Measurements from ENCODE around the gene UBL4B. TPM values are rescaled to one million over a fixed set of nuclear protein-coding genes. Genes with fewer than 3 reads are reported as not detected.

UBL4B gene, protein sequence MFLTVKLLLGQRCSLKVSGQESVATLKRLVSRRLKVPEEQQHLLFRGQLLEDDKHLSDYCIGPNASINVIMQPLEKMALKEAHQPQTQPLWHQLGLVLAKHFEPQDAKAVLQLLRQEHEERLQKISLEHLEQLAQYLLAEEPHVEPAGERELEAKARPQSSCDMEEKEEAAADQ
- not detected for polyA plus RNA-seq (2013, experiment 1 of 2)
- not detected for polyA plus RNA-seq (2013, experiment 2 of 2)

GRCh38 chr1:110112143-110112542, at the start of gene UBL4B:
UBL4B (plus strand) TSS chr1:110112443; CDS start chr1:110112535, 92 bp downstream.
- Histone ChIP-seq H2AK5ac (ENCODE audit: low read length, severe bottlenecking) (no peak within 1 kb of the TSS), H3K23ac (ENCODE audit: low read length in 2 of 2) (peak within 1 kb of the TSS in 1 of 2 experiments; percentile 9), H3K79me1 (replicated peaks; ENCODE audit: low read length, poor library complexity, severe bottlenecking) (no peaks in the 10 kb centered on the region), H4K8ac (ENCODE audit: low read length) (no peak within 1 kb of the TSS), H3K9me3 (ENCODE audit: control insufficient read depth, low read length) (no peaks in the 10 kb centered on the region), H3K36me3 (ENCODE audit: control insufficient read depth in 1 of 2, insufficient read depth in 2 of 2, low read depth in 1 of 2, low read length in 2 of 2) (no peaks in the 10 kb centered on the region), H2BK12ac (ENCODE audit: low read length in 2 of 2) (no peak within 1 kb of the TSS), H3K4me1 (ENCODE audit: control insufficient read depth, insufficient read depth, low read depth, low read length) (no peaks in the 10 kb centered on the region), H3K4me3 (ENCODE audit: insufficient read depth in 1 of 2, low read depth in 1 of 2, low read length in 2 of 2) (no peak within 1 kb of the TSS), H3K9ac (ENCODE audit: low read length) (no peak within 1 kb of the TSS), H2BK15ac (ENCODE audit: low read depth, poor library complexity, severe bottlenecking) (no peak within 1 kb of the TSS), H3K27ac (ENCODE audit: low read length, poor library complexity, severe bottlenecking) (no peak within 1 kb of the TSS), H4K91ac (ENCODE audit: low read length) (no peak within 1 kb of the TSS), H3K18ac (ENCODE audit: low read depth in 1 of 2, low read length in 2 of 2) (no peak within 1 kb of the TSS), H3K14ac (ENCODE audit: low read length in 2 of 2) (no peak within 1 kb of the TSS), H3K4me2 (ENCODE audit: low read length, poor library complexity, severe bottlenecking) (no peak within 1 kb of the TSS), H2BK5ac (ENCODE audit: low read depth, low read length, poor library complexity, severe bottlenecking) (no peak within 1 kb of the TSS), H3K4ac (ENCODE audit: low read depth in 1 of 2, low read length in 2 of 2) (no peak within 1 kb of the TSS), H2AFZ (ENCODE audit: low read depth, low read length) (no peak within 1 kb of the TSS), H3K27me3 (ENCODE audit: control insufficient read depth in 1 of 2, insufficient read depth in 1 of 2, low read length in 2 of 2) (peaks cover 34 to 80% of the 10 kb centered on the region in 2 experiments), H2BK120ac (ENCODE audit: low read depth, low read length) (no peak within 1 kb of the TSS)
- 90% methylated on average over 5 of the region's 5 CpGs for WGBS
- no peak for DNase-seq

DNA sequence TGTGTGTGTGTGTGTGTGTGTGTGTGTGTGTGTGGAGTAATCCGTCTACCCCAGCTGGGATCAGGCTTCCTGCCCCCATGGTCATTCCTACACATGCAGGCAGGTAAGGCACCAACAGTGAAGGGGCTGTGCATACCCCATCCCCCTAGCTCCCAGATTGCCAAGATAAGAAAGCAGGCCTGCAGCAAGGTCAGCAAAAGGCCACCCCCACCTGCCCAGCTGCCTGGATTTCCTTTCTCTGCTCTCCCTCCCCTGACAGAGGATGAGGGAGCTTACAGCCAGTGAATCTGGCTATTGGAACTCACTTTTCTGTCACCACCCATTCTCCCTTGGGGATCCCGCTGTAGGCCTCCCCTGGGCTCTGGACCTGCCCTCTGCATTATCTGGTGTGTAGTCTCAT, 49.6 kb upstream of the UBL4B start:
- no peak overlapping the region for H2AFZ ChIP-seq (ENCODE audit: low read depth, low read length)
- no peak overlapping the region for H3K18ac ChIP-seq (ENCODE audit: low read depth in 1 of 2, low read length in 2 of 2)
- peaks cover 3% of the 10 kb centered on the region for H3K4me1 ChIP-seq (ENCODE audit: control insufficient read depth, insufficient read depth, low read depth, low read length)
- no peaks in the 10 kb centered on the region for H3K9me3 ChIP-seq (ENCODE audit: control insufficient read depth, low read length)
- no peak overlapping the region for H2BK15ac ChIP-seq (ENCODE audit: low read depth, poor library complexity, severe bottlenecking)
- peaks cover 18 to 51% of the 10 kb centered on the region in 2 experiments for H3K36me3 ChIP-seq (ENCODE audit: control insufficient read depth in 1 of 2, insufficient read depth in 2 of 2, low read depth in 1 of 2, low read length in 2 of 2)
- H3K23ac ChIP-seq (ENCODE audit: low read length in 2 of 2), result no peak overlapping the region
- no peak overlapping the region for H2BK120ac ChIP-seq (ENCODE audit: low read depth, low read length)
- no peaks in the 10 kb centered on the region for H3K79me1 ChIP-seq (replicated peaks; ENCODE audit: low read length, poor library complexity, severe bottlenecking)
- H2AK5ac ChIP-seq (ENCODE audit: low read length, severe bottlenecking), result no peak overlapping the region
- no peak overlapping the region for H2BK5ac ChIP-seq (ENCODE audit: low read depth, low read length, poor library complexity, severe bottlenecking)
- H3K27me3 ChIP-seq (ENCODE audit: control insufficient read depth in 1 of 2, insufficient read depth in 1 of 2, low read length in 2 of 2), result peaks cover 11 to 32% of the 10 kb centered on the region in 2 experiments
- no peak overlapping the region for H3K27ac ChIP-seq (ENCODE audit: low read length, poor library complexity, severe bottlenecking)
- DNase-seq, result no peak
- H2BK12ac ChIP-seq (ENCODE audit: low read length in 2 of 2), result no peak overlapping the region
- no peak overlapping the region for H3K9ac ChIP-seq (ENCODE audit: low read length)
- H4K8ac ChIP-seq (ENCODE audit: low read length), result no peak overlapping the region
- WGBS, result no CpG with 5 or more reads among the region's 2 CpGs
- no peak overlapping the region for H4K91ac ChIP-seq (ENCODE audit: low read length)
- no peak overlapping the region for H3K4me2 ChIP-seq (ENCODE audit: low read length, poor library complexity, severe bottlenecking)
- H3K4ac ChIP-seq (ENCODE audit: low read depth in 1 of 2, low read length in 2 of 2), result no peak overlapping the region
- no peak overlapping the region for H3K14ac ChIP-seq (ENCODE audit: low read length in 2 of 2)
- H3K4me3 ChIP-seq (ENCODE audit: insufficient read depth in 1 of 2, low read depth in 1 of 2, low read length in 2 of 2), result no peak overlapping the region

DNA sequence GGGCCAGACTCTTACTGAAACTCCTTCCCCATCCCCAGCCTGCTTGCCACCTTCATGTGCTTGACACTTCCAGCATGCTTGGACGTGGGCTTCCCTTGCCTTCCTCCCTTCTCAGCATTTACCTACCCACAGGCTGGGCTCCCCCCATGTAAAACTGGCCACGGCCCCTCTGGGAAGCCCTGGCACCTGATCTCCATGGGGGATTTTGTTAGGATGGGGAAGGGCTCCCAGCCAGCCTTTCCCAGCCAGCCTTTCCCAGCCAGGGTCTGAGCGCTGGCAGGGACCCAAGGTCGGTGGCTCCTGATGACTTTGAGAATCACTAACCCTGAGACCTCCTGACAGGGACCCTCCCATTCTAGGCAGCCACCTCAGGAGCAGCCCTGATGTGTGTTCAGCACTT, 48.5 kb upstream of the UBL4B start:
- 49% methylated on average over 4 of the region's 4 CpGs for WGBS
- H2BK120ac ChIP-seq (ENCODE audit: low read depth, low read length), result no peak overlapping the region
- no peak overlapping the region for H3K4ac ChIP-seq (ENCODE audit: low read depth in 1 of 2, low read length in 2 of 2)
- H3K9me3 ChIP-seq (ENCODE audit: control insufficient read depth, low read length), result peaks cover 3% of the 10 kb centered on the region
- no peak overlapping the region for H2AK5ac ChIP-seq (ENCODE audit: low read length, severe bottlenecking)
- no peak overlapping the region for H2AFZ ChIP-seq (ENCODE audit: low read depth, low read length)
- H2BK5ac ChIP-seq (ENCODE audit: low read depth, low read length, poor library complexity, severe bottlenecking), result no peak overlapping the region
- no peak overlapping the region for H4K91ac ChIP-seq (ENCODE audit: low read length)
- H3K79me1 ChIP-seq (replicated peaks; ENCODE audit: low read length, poor library complexity, severe bottlenecking), result no peaks in the 10 kb centered on the region
- peaks cover 15 to 42% of the 10 kb centered on the region in 2 experiments for H3K36me3 ChIP-seq (ENCODE audit: control insufficient read depth in 1 of 2, insufficient read depth in 2 of 2, low read depth in 1 of 2, low read length in 2 of 2)
- H2BK15ac ChIP-seq (ENCODE audit: low read depth, poor library complexity, severe bottlenecking), result no peak overlapping the region
- no peak overlapping the region for H2BK12ac ChIP-seq (ENCODE audit: low read length in 2 of 2)
- H3K23ac ChIP-seq (ENCODE audit: low read length in 2 of 2), result no peak overlapping the region
- no peak overlapping the region for H3K4me2 ChIP-seq (ENCODE audit: low read length, poor library complexity, severe bottlenecking)
- no peak for DNase-seq
- peaks cover 23 to 44% of the 10 kb centered on the region in 2 experiments for H3K27me3 ChIP-seq (ENCODE audit: control insufficient read depth in 1 of 2, insufficient read depth in 1 of 2, low read length in 2 of 2)
- H3K4me3 ChIP-seq (ENCODE audit: insufficient read depth in 1 of 2, low read depth in 1 of 2, low read length in 2 of 2), result no peak overlapping the region
- no peak overlapping the region for H3K18ac ChIP-seq (ENCODE audit: low read depth in 1 of 2, low read length in 2 of 2)
- peak overlapping the region in 1 of 2 experiments; percentile 7 for H3K14ac ChIP-seq (ENCODE audit: low read length in 2 of 2)
- no peak overlapping the region for H4K8ac ChIP-seq (ENCODE audit: low read length)
- no peak overlapping the region for H3K9ac ChIP-seq (ENCODE audit: low read length)
- H3K27ac ChIP-seq (ENCODE audit: low read length, poor library complexity, severe bottlenecking), result no peak overlapping the region
- H3K4me1 ChIP-seq (ENCODE audit: control insufficient read depth, insufficient read depth, low read depth, low read length), result peaks cover 11% of the 10 kb centered on the region

- Histone ChIP-seq H3K27ac (ENCODE audit: low read length, poor library complexity, severe bottlenecking) (no peak overlapping the region), H3K23ac (ENCODE audit: low read length in 2 of 2) (no peak overlapping the region), H3K79me1 (replicated peaks; ENCODE audit: low read length, poor library complexity, severe bottlenecking) (no peaks in the 10 kb centered on the region), H3K36me3 (ENCODE audit: control insufficient read depth in 1 of 2, insufficient read depth in 2 of 2, low read depth in 1 of 2, low read length in 2 of 2) (peaks cover 9 to 35% of the 10 kb centered on the region in 2 experiments), H2BK120ac (ENCODE audit: low read depth, low read length) (no peak overlapping the region), H4K8ac (ENCODE audit: low read length) (no peak overlapping the region), H3K18ac (ENCODE audit: low read depth in 1 of 2, low read length in 2 of 2) (no peak overlapping the region), H3K4ac (ENCODE audit: low read depth in 1 of 2, low read length in 2 of 2) (no peak overlapping the region), H2BK5ac (ENCODE audit: low read depth, low read length, poor library complexity, severe bottlenecking) (no peak overlapping the region), H3K9me3 (ENCODE audit: control insufficient read depth, low read length) (peaks cover 3% of the 10 kb centered on the region), H2AK5ac (ENCODE audit: low read length, severe bottlenecking) (no peak overlapping the region), H3K4me3 (ENCODE audit: insufficient read depth in 1 of 2, low read depth in 1 of 2, low read length in 2 of 2) (no peak overlapping the region), H3K14ac (ENCODE audit: low read length in 2 of 2) (no peak overlapping the region), H3K4me2 (ENCODE audit: low read length, poor library complexity, severe bottlenecking) (no peak overlapping the region), H2BK15ac (ENCODE audit: low read depth, poor library complexity, severe bottlenecking) (no peak overlapping the region), H3K27me3 (ENCODE audit: control insufficient read depth in 1 of 2, insufficient read depth in 1 of 2, low read length in 2 of 2) (peaks cover 33 to 53% of the 10 kb centered on the region in 2 experiments), H3K9ac (ENCODE audit: low read length) (no peak overlapping the region), H2AFZ (ENCODE audit: low read depth, low read length) (no peak overlapping the region), H4K91ac (ENCODE audit: low read length) (peak overlapping the region; percentile 14), H2BK12ac (ENCODE audit: low read length in 2 of 2) (no peak overlapping the region), H3K4me1 (ENCODE audit: control insufficient read depth, insufficient read depth, low read depth, low read length) (peaks cover 19% of the 10 kb centered on the region)
- 88% methylated on average over 16 of the region's 18 CpGs for WGBS
- no peak for DNase-seq
These were observed 47.5 kb upstream of the UBL4B start for GRCh38 chr1:110064576-110065337.

Measured in mesenchymal stem cell (in vitro differentiated cells and primary cell).